SH-SY5Y (cell line): ENCODE measurements around the gene PUM1.

Source experiments
- GATA2 ChIP-seq: IDR thresholded peaks from 2 replicates; pipeline ENCODE4 v1.6.1; 2011; ENCODE audit warnings: mild to moderate bottlenecking, low read depth, low read length
- GATA3 ChIP-seq: IDR thresholded peaks from 2 replicates; pipeline ENCODE4 v1.6.1; 2011; ENCODE audit warnings: low read depth, mild to moderate bottlenecking, low read length, moderate library complexity

PUM1 gene

GRCh38 chr1:30899577-30900389 lies 165.7 kb downstream of the PUM1 start:
- TF ChIP-seq GATA3 (no peak), GATA2 (no peak)

GRCh38 chr1:30898031-30898815 lies 167.3 kb downstream of the PUM1 start:
- TF ChIP-seq GATA2 (no peak), GATA3 (no peak)

DNA sequence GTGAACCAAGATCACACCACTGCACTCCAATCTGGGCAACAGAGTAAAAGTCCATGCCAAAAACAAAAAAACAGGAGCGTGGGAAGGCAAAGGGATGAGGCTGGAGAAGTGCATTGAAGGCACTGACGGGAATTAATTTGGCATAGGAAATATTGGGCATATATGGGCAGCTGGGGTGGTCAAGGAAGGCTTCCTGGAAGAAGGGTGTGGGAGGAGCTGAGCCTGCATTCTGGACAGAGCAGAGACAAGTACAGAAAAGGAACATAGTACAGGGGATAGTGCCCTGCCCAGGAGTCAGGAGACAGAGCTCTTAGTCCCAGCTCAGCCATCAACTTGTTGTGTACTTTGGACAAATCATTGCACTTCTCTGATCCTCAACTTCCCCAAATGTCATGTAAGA lies 168.6 kb downstream of the PUM1 start:
- TF ChIP-seq GATA2 (no peak), GATA3 (no peak)

DNA sequence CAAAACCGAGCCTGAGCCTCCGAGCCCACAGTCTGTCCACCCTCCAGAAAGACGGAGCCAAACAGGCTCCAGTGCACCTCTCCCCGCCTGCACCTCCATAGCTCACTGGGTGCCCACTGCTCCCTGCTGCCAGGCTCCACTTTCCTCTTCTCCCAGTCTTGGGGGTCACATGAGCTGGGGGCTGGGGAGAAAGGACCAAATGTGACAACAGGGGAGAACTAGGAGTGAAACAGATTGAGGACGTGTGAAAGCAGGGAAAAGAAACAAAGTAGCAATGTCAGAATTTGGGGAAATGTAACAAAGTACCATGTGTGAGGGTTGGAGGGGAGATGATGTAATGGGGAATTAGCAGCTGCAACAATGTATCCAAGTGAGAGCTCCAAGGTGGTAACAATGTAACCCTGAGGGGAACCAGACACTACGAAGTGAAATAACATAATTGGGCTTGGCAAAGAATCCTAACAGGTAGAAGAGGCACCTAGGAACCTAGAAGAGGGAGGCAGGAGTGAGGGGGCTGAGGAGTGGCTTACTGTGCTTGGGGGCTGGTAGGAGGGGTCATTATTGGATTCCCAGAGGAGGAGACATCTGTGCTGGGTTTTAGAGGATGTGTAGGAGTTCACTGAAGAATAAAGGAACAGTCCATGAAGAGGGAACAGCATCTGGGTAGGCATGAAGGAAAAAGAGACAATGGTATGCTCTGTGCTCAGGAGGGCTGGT lies 169.4 kb downstream of the PUM1 start:
- TF ChIP-seq GATA3 (no peak), GATA2 (no peak)

DNA sequence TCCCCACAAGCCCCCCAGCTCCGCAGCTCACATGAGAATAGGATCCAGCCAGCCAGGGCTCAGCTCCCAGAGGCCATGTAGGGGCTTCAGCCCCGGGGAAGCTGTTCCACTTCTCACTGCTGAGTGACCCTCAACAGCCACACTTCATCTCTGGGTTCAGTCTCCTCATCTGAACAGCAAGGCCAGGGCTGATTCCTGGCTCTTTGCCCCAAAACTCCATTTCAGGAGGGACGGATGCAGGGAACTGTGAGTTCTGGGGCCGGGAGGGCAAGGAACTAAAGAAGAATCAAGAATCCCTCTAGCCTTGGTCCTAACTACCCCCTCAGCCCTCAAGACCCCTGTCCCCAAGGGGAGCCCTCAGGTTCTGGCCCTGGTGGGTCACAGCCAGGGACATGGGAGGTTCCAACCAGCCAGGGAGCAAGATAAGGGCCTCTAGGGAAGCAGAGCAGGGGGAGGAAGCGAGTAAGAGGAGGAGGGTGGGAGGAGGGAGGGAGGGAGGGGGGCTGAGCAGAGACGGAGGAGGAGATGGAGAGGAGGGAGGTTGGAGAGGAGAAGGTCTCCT lies 170.1 kb downstream of the PUM1 start:
- TF ChIP-seq GATA2 (no peak), GATA3 (no peak)

GRCh38 chr1:30894508-30894973 lies 171.0 kb downstream of the PUM1 start:
- TF ChIP-seq GATA2 = no peak
- no peak for TF ChIP-seq GATA3

- TF ChIP-seq GATA3 = no peak
Measured at GRCh38 chr1:30893776-30894507, 171.6 kb downstream of the PUM1 start.

DNA sequence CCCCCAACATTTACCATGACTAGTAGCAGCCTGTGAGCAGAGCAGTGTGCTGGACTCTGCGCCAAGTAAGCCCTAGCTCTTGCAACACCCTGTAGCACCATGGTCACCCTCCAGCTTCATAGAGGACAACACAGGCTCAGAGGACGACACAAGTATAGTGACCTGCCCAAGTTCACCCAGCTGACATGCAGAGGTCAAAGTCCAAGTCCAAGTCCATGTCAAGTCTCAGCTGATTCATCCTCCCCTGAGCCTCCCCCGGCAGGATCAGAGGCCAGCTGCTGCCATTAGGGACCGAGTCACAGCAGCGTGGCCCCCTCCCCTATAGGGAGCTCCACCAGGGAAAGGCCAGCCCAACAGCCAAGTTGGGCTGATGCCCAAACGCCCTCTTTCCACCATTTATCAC lies 172.8 kb downstream of the PUM1 start:
- TF ChIP-seq GATA3 (no peak), GATA2 (no peak)

GRCh38 chr1:30891227-30891552 lies 174.3 kb downstream of the PUM1 start:
- TF ChIP-seq GATA2 (no peak), GATA3 (no peak)

DNA sequence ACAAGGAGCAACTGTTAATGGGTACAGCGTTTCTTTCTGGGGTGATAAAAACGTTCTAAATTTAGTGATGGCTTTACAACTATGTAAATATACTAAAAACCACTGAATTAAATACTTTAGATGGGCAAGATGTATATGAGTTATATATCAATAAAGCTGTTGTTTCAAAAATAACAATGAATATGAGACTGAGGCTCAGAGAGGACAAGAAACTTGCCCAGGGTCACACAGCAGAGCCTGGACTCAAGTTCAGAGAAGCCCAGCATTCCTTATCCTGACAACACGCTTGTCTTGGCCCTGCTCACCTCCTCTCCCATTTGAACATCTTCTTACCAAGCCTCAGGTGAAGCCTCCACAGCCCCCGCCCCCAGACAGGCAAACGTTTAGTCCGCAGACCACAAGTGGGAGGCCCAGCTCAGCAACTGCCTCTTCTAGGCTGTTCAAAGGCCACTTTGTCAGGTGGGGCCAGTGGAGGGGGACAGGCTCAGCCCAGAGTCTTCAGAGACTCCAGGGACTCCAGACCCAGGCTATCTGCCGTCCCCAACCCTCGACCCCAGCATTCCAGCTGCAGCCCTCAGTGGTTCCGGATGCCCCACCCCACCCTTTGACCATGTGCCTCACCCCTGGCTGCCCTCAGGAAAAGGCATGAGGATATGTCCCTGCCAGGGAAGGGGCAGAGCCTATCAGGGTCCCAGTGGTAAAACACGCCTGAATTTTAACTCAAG lies 174.9 kb downstream of the PUM1 start:
- TF ChIP-seq GATA3 (no peak), GATA2 (no peak)

GRCh38 chr1:30889511-30889910 lies 176.0 kb downstream of the PUM1 start:
- TF ChIP-seq GATA3 = no peak
- no peak for TF ChIP-seq GATA2

GRCh38 chr1:30888975-30889374 lies 176.5 kb downstream of the PUM1 start:
- TF ChIP-seq GATA3 = no peak
- no peak for TF ChIP-seq GATA2

GRCh38 chr1:30888391-30888790 lies 177.1 kb downstream of the PUM1 start:
- TF ChIP-seq GATA3 = no peak
- TF ChIP-seq GATA2 = no peak
